ENCODE data around the gene NABP2.
A peak's percentile ranks its signal among the peaks of the same experiment; 100 is the strongest.

NABP2 gene

GRCh38 chr12:56216461-56216860, 7.7 kb upstream of the NABP2 start:
- DNase-seq: no peak

GRCh38 chr12:56219840-56220239, 4.3 kb upstream of the NABP2 start:
- no peak for DNase-seq

GRCh38 chr12:56220611-56221231, 3.4 kb upstream of the NABP2 start:
- DNase-seq: no peak

GRCh38 chr12:56221232-56221756, 2.8 kb upstream of the NABP2 start:
- DNase-seq: peak; percentile 57

- peak; percentile 99 for DNase-seq
Measured at GRCh38 chr12:56221757-56222530, 2.2 kb upstream of the NABP2 start, which contains the start of gene RNF41. RNF41 (minus strand) TSS chr12:56221922; CDS start chr12:56214047, 7,875 bp downstream.

GRCh38 chr12:56222531-56222895, 1.6 kb upstream of the NABP2 start:
- DNase-seq: peak; percentile 65

GRCh38 chr12:56223571-56224101, 506 bp upstream of the NABP2 start:
- no peak for DNase-seq

GRCh38 chr12:56224954-56225353, 812 bp downstream of the NABP2 start:
- no peak for DNase-seq

GRCh38 chr12:56229082-56229481, 4.9 kb downstream of the NABP2 start:
- no peak for DNase-seq

GRCh38 chr12:56229916-56230431, 5.8 kb downstream of the NABP2 start, which contains the start of gene SLC39A5:
SLC39A5 (plus strand) TSS chr12:56230051; CDS start chr12:56231275, 1,224 bp downstream.
- no peak for DNase-seq

- DNase-seq: no peak
Measured at GRCh38 chr12:56230432-56231183, 6.5 kb downstream of the NABP2 start.

GRCh38 chr12:56231184-56231582, 7.0 kb downstream of the NABP2 start:
- no peak for DNase-seq

- DNase-seq: no peak
Measured at GRCh38 chr12:56234746-56235436, 10.7 kb downstream of the NABP2 start.

- no peak for DNase-seq
Measured at GRCh38 chr12:56236091-56236490, 11.9 kb downstream of the NABP2 start.

GRCh38 chr12:56236985-56237384, 12.8 kb downstream of the NABP2 start:
- no peak for DNase-seq

- no peak for DNase-seq
Measured at GRCh38 chr12:56237552-56237951, 13.4 kb downstream of the NABP2 start.

- no peak for DNase-seq
Measured at GRCh38 chr12:56241424-56242303, 17.5 kb downstream of the NABP2 start.

- DNase-seq: no peak
Measured at GRCh38 chr12:56242986-56243385, 18.8 kb downstream of the NABP2 start.

GRCh38 chr12:56243731-56244181, 19.6 kb downstream of the NABP2 start:
- no peak for DNase-seq

GRCh38 chr12:56244494-56244893, 20.4 kb downstream of the NABP2 start:
- DNase-seq: no peak

GRCh38 chr12:56247923-56248322, 23.8 kb downstream of the NABP2 start:
- no peak for DNase-seq

Data from NCI-H146 (cell line).